DND-41 (cell line): Measurements from ENCODE around the gene NDOR1.

Experiments used
- ATAC-seq: fragments of 200-7000 bp; cut with Tn5 transposase; 3 replicates; pipeline ENCODE4 v1.9.1; 2021; ENCODE audit warnings: low read depth; ENCODE audit not compliant: insufficient read depth
- DNase-seq: peaks from one replicate; pipeline ENCODE4 v3.0.0-alpha.2; 2020
- H2AFZ ChIP-seq: 2 replicates; pipeline ENCODE4 v1.6.0; 2012; ENCODE audit warnings: low read depth, low read length
- H3K27ac ChIP-seq: 2 replicates; pipeline ENCODE4 v1.5.1; 2012; ENCODE audit warnings: low read length, inconsistent platforms
- H3K27me3 ChIP-seq: fragments of 200-600 bp; sonication (generic); 2 replicates; pipeline ENCODE4 v1.6.0; 2012; ENCODE audit warnings: low read length, mild to moderate bottlenecking, inconsistent platforms; ENCODE audit not compliant: insufficient read depth, poor library complexity
- H3K36me3 ChIP-seq: 2 replicates; pipeline ENCODE4 v1.5.1; 2012; ENCODE audit warnings: low read length, inconsistent platforms; ENCODE audit not compliant: insufficient read depth
- H3K4me1 ChIP-seq: 2 replicates; pipeline ENCODE4 v1.5.1; 2012; ENCODE audit warnings: mild to moderate bottlenecking, low read length; ENCODE audit not compliant: insufficient read depth
- H3K4me2 ChIP-seq: 2 replicates; pipeline ENCODE4 v1.6.0; 2012; ENCODE audit warnings: mild to moderate bottlenecking, moderate library complexity, low read length, inconsistent platforms; ENCODE audit not compliant: insufficient read depth
- H3K4me3 ChIP-seq, 2 experiments: fragments of 200-600 bp in 1 of 2; shearing (Covaris generic) in 1 of 2; 2 replicates each; pipeline ENCODE4 v1.5.1; 2012 to 2016; ENCODE audit warnings: inconsistent platforms in 2 of 2, low read length in 2 of 2, mild to moderate bottlenecking in 2 of 2, low read depth in 1 of 2, moderate library complexity in 1 of 2
- H3K79me2 ChIP-seq: 2 replicates; pipeline ENCODE4 v1.6.0; 2012; ENCODE audit warnings: low read length, inconsistent platforms; ENCODE audit not compliant: insufficient read depth
- H3K9ac ChIP-seq: 2 replicates; pipeline ENCODE4 v1.6.0; 2012; ENCODE audit warnings: low read depth, mild to moderate bottlenecking, inconsistent platforms, low read length, moderate library complexity
- H3K9me3 ChIP-seq: 2 replicates; pipeline ENCODE4 v1.5.1; 2012; ENCODE audit warnings: low read length, moderate library complexity, mild to moderate bottlenecking, inconsistent platforms; ENCODE audit not compliant: insufficient read depth, severe bottlenecking
- H4K20me1 ChIP-seq: 2 replicates; pipeline ENCODE4 v1.6.0; 2012; ENCODE audit warnings: low read length; ENCODE audit not compliant: insufficient read depth
- EZH2 ChIP-seq: IDR thresholded peaks from 3 replicates; pipeline ENCODE4 v1.6.1; 2012; ENCODE audit warnings: borderline replicate concordance, low read depth, mild to moderate bottlenecking, moderate library complexity, low read length, inconsistent platforms; ENCODE audit not compliant: severe bottlenecking
- TF ChIP-seq, protein P1 (sequence below): IDR thresholded peaks from 2 replicates; pipeline ENCODE4 v1.5.1; 2012; ENCODE audit warnings: borderline replicate concordance, low read length, moderate library complexity, mild to moderate bottlenecking; ENCODE audit not compliant: poor library complexity, severe bottlenecking; ENCODE audit errors: extremely low read depth

NDOR1 gene

DNA sequence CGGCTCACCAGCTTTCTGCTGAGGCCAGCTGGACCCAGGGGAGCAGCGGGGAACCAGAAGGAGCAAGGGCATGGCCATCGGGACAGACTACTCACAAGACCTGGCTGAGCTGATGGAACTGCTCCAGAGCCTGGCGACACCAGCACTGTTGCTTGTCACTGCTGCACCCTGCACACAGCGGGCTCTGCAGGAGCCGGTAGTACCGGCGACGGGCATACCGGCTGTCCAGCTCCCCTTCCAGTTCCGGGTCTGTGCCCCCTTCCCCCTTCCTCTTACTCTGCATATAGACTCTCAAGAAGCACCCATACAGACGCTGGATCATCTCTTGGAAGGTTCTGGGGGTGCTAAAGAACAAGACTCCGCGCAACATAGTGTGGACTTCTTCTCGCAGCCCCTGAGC, 18.1 kb upstream of the NDOR1 start:
- Histone ChIP-seq H4K20me1 (peaks cover 39% of the 10 kb centered on the region), H3K9ac (peak overlapping the region; percentile 97), H3K27ac (peak overlapping the region; percentile 94; the same call in 1 of the 2 replicates), H3K4me3 (peak overlapping the region; percentile 66 to 97; a peak in 3 of 4 replicates), H3K4me1 (peaks cover 44% of the 10 kb centered on the region), H3K4me2 (peak overlapping the region; percentile 88), H3K36me3 (peaks cover 74% of the 10 kb centered on the region), H3K27me3 (no peaks in the 10 kb centered on the region), H3K9me3 (no peaks in the 10 kb centered on the region), H3K79me2 (peaks cover 48% of the 10 kb centered on the region), H2AFZ (no peak overlapping the region)
- DNase-seq: no peak
- ATAC-seq: no peak
- TF ChIP-seq, protein P1, sequence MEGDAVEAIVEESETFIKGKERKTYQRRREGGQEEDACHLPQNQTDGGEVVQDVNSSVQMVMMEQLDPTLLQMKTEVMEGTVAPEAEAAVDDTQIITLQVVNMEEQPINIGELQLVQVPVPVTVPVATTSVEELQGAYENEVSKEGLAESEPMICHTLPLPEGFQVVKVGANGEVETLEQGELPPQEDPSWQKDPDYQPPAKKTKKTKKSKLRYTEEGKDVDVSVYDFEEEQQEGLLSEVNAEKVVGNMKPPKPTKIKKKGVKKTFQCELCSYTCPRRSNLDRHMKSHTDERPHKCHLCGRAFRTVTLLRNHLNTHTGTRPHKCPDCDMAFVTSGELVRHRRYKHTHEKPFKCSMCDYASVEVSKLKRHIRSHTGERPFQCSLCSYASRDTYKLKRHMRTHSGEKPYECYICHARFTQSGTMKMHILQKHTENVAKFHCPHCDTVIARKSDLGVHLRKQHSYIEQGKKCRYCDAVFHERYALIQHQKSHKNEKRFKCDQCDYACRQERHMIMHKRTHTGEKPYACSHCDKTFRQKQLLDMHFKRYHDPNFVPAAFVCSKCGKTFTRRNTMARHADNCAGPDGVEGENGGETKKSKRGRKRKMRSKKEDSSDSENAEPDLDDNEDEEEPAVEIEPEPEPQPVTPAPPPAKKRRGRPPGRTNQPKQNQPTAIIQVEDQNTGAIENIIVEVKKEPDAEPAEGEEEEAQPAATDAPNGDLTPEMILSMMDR: no peak

DNA sequence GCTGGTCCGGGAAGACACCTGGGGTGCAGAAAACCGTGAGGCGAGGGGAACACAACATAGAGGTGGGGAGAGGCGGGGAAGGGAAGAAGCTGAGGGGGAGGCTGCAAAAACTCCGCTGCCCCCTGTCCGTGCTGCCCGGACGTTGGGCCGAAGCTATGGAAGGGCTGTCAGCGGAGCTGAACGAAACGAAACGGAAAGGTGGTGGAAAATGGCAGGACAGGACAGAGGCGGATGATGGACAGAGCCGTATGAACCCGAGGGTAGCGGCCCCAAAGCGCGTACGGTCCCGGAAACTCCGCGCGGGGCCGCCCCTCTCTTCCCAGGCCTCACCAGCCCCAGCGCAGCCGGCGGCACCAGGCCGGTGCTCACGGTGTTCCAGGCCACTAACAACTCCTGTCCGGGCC, 17.4 kb upstream of the NDOR1 start:
- H3K4me2 ChIP-seq: peak overlapping the region; percentile 88
- H3K79me2 ChIP-seq: peaks cover 48% of the 10 kb centered on the region
- H3K27me3 ChIP-seq: no peaks in the 10 kb centered on the region
- no peak for ATAC-seq
- no peak for DNase-seq
- H3K4me1 ChIP-seq: peaks cover 44% of the 10 kb centered on the region
- peak overlapping the region; percentile 97 for H3K9ac ChIP-seq
- H3K36me3 ChIP-seq: peaks cover 67% of the 10 kb centered on the region
- no peak for TF ChIP-seq EZH2
- TF ChIP-seq, protein P1: no peak
- peak overlapping the region; percentile 94 for H3K27ac ChIP-seq
- peaks cover 39% of the 10 kb centered on the region for H4K20me1 ChIP-seq
- H3K4me3 ChIP-seq: peak overlapping the region; percentile 66 to 97
- peak overlapping the region; percentile 84 for H2AFZ ChIP-seq
- no peaks in the 10 kb centered on the region for H3K9me3 ChIP-seq

DNA sequence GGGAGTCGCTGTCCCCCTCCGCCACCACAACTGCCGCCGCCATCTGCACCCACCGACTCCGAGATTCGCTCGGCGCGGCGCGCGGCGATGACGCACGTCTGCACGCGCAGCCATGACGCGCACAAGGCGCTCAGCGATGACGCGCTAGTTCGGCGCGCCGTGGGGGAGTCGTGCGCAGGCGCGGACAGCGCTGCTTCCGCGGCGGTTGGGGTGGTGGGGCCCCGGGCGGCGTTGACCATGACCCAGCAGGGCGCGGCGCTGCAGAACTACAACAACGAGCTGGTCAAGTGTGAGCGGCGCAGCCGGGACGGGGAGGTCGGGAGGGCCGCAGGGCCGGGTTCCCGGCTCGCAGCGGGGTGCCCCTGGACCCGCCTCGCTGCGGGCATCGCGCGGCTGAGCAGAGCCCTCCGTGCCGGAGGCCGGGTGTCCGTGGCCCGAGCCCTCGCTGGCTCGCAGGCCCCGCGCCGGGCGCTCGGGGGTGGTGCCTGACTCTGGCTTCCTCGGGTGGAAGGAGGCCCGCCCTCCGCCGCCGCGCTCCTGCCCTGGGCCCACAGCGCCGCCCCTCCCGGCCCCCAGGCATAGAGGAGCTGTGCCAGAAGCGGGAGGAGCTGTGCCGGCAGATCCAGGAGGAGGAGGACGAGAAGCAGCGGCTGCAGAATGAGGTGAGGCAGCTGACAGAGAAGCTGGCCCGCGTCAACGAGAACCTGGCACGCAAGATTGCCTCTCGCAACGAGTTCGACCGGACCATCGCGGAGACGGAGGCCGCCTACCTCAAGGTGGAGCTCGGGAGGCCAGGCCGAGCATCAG, 16.8 kb upstream of the NDOR1 start, which contains the start of the genes ANAPC2 and SSNA1:
Gene ANAPC2, minus strand, starts transcription at position 71 of the 807 bp plus-strand sequence. Its CDS starts 28 bp downstream, at position 43.
Gene SSNA1, plus strand, starts transcription at position 187 of the 807 bp plus-strand sequence. Its CDS starts 51 bp downstream, at position 238.
- ATAC-seq (peak; percentile 76), DNase-seq (peak; percentile 87)
- TF ChIP-seq, protein P1: peak; percentile 48
- no peak for TF ChIP-seq EZH2
- Histone ChIP-seq H4K20me1 (peaks cover 39% of the 10 kb centered on the region), H3K79me2 (peaks cover 48% of the 10 kb centered on the region), H3K27ac (peak within 1 kb of the TSS; percentile 94), H3K4me2 (peak within 1 kb of the TSS; percentile 88), H3K4me1 (peaks cover 44% of the 10 kb centered on the region), H2AFZ (peak within 1 kb of the TSS; percentile 84), H3K9ac (peak within 1 kb of the TSS; percentile 97), H3K4me3 (peak within 1 kb of the TSS; percentile 66 to 97), H3K36me3 (peaks cover 61% of the 10 kb centered on the region), H3K9me3 (no peaks in the 10 kb centered on the region), H3K27me3 (no peaks in the 10 kb centered on the region)
